CD8-positive, alpha-beta memory T cell (primary cell): ENCODE data around the gene WNK3. TPM values are rescaled to one million over a fixed set of nuclear protein-coding genes. Genes with fewer than 3 reads are reported as not detected.
A peak's percentile ranks its signal among the peaks of the same experiment; 100 is the strongest.

Experiments used
- CTCF ChIA-PET: fragments of 350-600 bp; sonication (Branson Sonifier 250); formaldehyde crosslinking; loops from one replicate; lab custom pipeline; 2021; ENCODE audit warnings: antibody characterized with exemption; lab: Charles Lee
- POLR2A ChIA-PET: fragments of 350-600 bp; sonication (Branson Sonifier 250); formaldehyde crosslinking; loops from one replicate; lab custom pipeline; 2021; ENCODE audit warnings: antibody characterized with exemption; lab: Charles Lee
- DNase-seq, 5 donors: peaks; one replicate each; pipeline versions ENCODE4 v3.0.0 to v3.0.0-alpha.2; 2020 to 2022; ENCODE audit warnings: mixed read lengths in 1 of 5
- H3K27ac ChIP-seq: one replicate; pipeline ENCODE4 v1.7.0; 2013; ENCODE audit warnings: low read depth, mild to moderate bottlenecking, low read length, moderate library complexity
- H3K27me3 ChIP-seq: 2 replicates; pipeline ENCODE4 v1.7.0; 2013; ENCODE audit warnings: low read length, mild to moderate bottlenecking; ENCODE audit not compliant: insufficient read depth, poor library complexity, severe bottlenecking
- H3K36me3 ChIP-seq: 2 replicates; pipeline ENCODE4 v1.7.0; 2013; ENCODE audit warnings: mild to moderate bottlenecking, low read length, moderate library complexity; ENCODE audit not compliant: insufficient read depth
- H3K4me1 ChIP-seq: 2 replicates; pipeline ENCODE4 v1.7.0; 2013; ENCODE audit warnings: mild to moderate bottlenecking, low read length, moderate library complexity; ENCODE audit not compliant: insufficient read depth
- H3K4me3 ChIP-seq: 2 replicates; pipeline ENCODE4 v1.7.0; 2013; ENCODE audit warnings: mild to moderate bottlenecking, low read length
- H3K9me3 ChIP-seq: 2 replicates; pipeline ENCODE4 v1.7.0; 2013; ENCODE audit warnings: mild to moderate bottlenecking, low read length
- H3K27ac Mint-ChIP-seq, 8 donors: one replicate each; pipeline ENCODE4 v1.8.0; 2020 to 2021; ENCODE audit warnings: mixed read lengths in 8 of 8, mild to moderate bottlenecking in 6 of 8, inconsistent platforms in 3 of 8, moderate library complexity in 3 of 8
- H3K27me3 Mint-ChIP-seq, 2 donors: one replicate each; pipeline ENCODE4 v1.8.0; 2020 to 2021; ENCODE audit warnings: mixed read lengths in 2 of 2, mild to moderate bottlenecking in 1 of 2, moderate library complexity in 1 of 2
- H3K36me3 Mint-ChIP-seq, 3 donors: one replicate each; pipeline ENCODE4 v1.8.0; 2020 to 2021; ENCODE audit warnings: mixed read lengths in 3 of 3, inconsistent platforms in 1 of 3, mild to moderate bottlenecking in 1 of 3
- H3K4me1 Mint-ChIP-seq, 3 donors: one replicate each; pipeline ENCODE4 v1.8.0; 2020 to 2021; ENCODE audit warnings: mixed read lengths in 3 of 3, inconsistent platforms in 1 of 3, mild to moderate bottlenecking in 1 of 3
- H3K4me3 Mint-ChIP-seq, 7 donors: one replicate each; pipeline ENCODE4 v1.8.0; 2020 to 2021; ENCODE audit warnings: mixed read lengths in 7 of 7, mild to moderate bottlenecking in 6 of 7, moderate library complexity in 4 of 7, inconsistent platforms in 2 of 7
- H3K9me3 Mint-ChIP-seq, 5 donors: one replicate each; pipeline ENCODE4 v1.8.0; 2020 to 2022; ENCODE audit warnings: mixed read lengths in 5 of 5, mild to moderate bottlenecking in 3 of 5, moderate library complexity in 2 of 5, inconsistent platforms in 1 of 5
- polyA plus RNA-seq: library from polyadenylated mRNA; unstranded; fragments of 300-500 nt; fragmentation: Illumina TruSeq; gene quantifications from one replicate; pipeline ENCODE4 v1.2.3, GENCODE V29; 2021
- total RNA-seq, 2 experiments: library from RNA; stranded (reverse); gene quantifications; one replicate each; pipeline ENCODE4 v1.2.3, GENCODE V29; 2021

WNK3 gene
- total and polyA plus RNA-seq, 3 experiments from 2014 or later: 0.13 TPM

DNA sequence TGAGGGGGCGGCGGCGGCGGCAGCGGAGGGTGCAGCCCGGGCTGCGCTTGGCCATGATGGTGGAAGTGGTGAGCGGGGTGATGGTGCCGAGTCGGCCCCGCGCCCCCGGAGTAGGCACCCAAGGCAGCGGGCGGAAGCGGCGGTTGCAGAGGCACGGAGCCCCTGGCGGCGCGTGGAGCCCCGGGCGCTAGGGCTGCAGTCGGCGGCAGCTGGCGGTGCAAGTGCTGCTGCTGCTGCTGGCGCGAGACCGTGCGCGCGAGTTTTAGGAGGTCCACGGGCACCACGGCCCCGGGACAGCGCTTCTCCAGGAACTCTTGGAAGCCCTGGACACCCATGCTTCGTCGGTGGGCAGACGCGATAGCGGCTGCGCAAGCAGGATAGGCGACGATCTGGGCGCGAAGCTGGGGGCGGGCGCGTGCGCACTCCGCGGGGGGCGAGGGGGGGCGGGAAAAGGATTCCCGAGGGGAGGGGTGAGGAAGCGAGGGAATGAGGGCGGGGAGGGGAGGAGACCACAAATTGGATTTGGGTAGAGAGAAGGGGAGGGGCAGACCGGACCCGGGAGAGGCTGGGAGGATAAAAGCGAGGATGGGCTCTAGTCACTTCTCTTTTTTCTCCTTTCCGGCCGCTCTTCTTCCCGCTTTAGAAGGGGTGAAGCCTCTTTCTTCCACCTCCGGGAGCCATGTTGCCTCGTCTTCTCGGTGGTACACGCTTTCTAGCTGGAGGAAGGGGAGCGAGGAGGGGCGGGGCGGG is 174.8 kb downstream of the WNK3 start, which contains the start of gene FAM120C:
Gene FAM120C (minus strand): TSS at position 391 of the 750 bp plus-strand sequence. CDS start 56 bp downstream, at position 335.
- peak within 1 kb of the TSS; percentile 49 for H3K4me3 ChIP-seq
- H3K27ac Mint-ChIP-seq: peak within 1 kb of the TSS; percentile 78 to 94 (median 90)

DNA sequence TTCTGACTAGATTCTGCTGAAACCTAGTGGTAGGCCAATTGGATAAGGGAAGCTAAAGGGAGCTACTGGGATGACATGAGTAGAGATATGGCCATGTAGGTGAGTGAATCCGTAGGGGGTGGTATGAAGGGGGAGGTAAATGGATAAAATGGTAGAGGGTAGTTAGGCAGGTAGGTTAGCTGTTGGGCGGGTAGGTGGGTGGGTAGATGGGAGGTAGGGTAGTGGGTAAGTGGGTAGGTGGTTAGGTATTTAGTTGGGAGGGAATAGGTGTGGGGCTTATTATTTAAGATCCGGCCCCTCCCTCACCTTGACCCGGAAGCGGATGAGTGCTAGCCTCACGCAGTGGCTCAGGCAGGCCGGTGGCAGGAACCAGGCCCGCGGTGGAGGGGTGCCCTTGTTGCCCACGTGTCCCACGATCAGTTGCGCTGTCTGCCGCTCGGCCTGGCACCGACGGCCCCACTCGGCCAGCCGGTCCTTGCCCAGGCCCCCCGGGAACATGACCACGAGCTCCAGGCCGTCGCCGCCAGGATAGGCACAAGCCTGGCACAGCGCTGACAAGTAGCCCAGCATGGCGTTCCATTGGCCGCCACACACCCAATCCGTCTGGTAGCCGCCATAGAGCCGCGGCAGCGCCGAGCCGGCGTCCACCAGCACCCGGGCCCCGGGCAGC is 175.5 kb downstream of the WNK3 start:
- ChIA-PET CTCF (no interaction called here), POLR2A (interaction anchor here (0.6 to 2.6 kb wide), 3 partner anchors 139 to 1307 kb away, joined by 3 to 15 read pairs (median 13); partner anchors contain the start of gene PHF8)
- Histone ChIP-seq H3K9me3 (no peaks in the 10 kb centered on the region), H3K27ac (peak overlapping the region; percentile 79), H3K27me3 (no peaks in the 10 kb centered on the region), H3K36me3 (no peaks in the 10 kb centered on the region), H3K4me1 (peaks cover 41% of the 10 kb centered on the region), H3K4me3 (peak overlapping the region; percentile 49)
- peaks cover 0 to 22% (median 0%) of the 10 kb centered on the region in 3 donors for H3K36me3 Mint-ChIP-seq
- DNase-seq: peak; percentile 48 to 76 (median 55)
- H3K27ac Mint-ChIP-seq: peak overlapping the region; percentile 63 to 94 (median 85)
- peaks cover 0 to 3% (median 0%) of the 10 kb centered on the region in 5 donors for H3K9me3 Mint-ChIP-seq
- peaks cover 0 to 8% of the 10 kb centered on the region in 2 donors for H3K27me3 Mint-ChIP-seq
- H3K4me3 Mint-ChIP-seq: peak overlapping the region; percentile 66 to 94 (median 85)
- peaks cover 45 to 53% (median 48%) of the 10 kb centered on the region in 3 donors for H3K4me1 Mint-ChIP-seq

More for the DNA sequence above, 174.8 kb downstream of the WNK3 start, which contains the start of gene FAM120C:
- peaks cover 0 to 3% (median 0%) of the 10 kb centered on the region in 5 donors for H3K9me3 Mint-ChIP-seq
- H3K36me3 Mint-ChIP-seq: peaks cover 0 to 17% (median 0%) of the 10 kb centered on the region in 3 donors
- Histone ChIP-seq H3K36me3 (no peaks in the 10 kb centered on the region), H3K27ac (peak within 1 kb of the TSS; percentile 79), H3K4me1 (peaks cover 38% of the 10 kb centered on the region), H3K9me3 (no peaks in the 10 kb centered on the region), H3K27me3 (no peaks in the 10 kb centered on the region)
- DNase-seq: peak; percentile 39 to 71 (median 64)
- POLR2A ChIA-PET: interaction anchor here (0.6 to 2.6 kb wide), 4 partner anchors 140 to 1306 kb away, joined by 3 to 15 read pairs (median 10); partner anchors contain the start of gene PHF8
- peak within 1 kb of the TSS; percentile 83 to 94 (median 86) for H3K4me3 Mint-ChIP-seq
- peaks cover 38 to 46% (median 41%) of the 10 kb centered on the region in 3 donors for H3K4me1 Mint-ChIP-seq
- CTCF ChIA-PET: no interaction called here
- H3K27me3 Mint-ChIP-seq: peaks cover 0 to 8% of the 10 kb centered on the region in 2 donors

DNA sequence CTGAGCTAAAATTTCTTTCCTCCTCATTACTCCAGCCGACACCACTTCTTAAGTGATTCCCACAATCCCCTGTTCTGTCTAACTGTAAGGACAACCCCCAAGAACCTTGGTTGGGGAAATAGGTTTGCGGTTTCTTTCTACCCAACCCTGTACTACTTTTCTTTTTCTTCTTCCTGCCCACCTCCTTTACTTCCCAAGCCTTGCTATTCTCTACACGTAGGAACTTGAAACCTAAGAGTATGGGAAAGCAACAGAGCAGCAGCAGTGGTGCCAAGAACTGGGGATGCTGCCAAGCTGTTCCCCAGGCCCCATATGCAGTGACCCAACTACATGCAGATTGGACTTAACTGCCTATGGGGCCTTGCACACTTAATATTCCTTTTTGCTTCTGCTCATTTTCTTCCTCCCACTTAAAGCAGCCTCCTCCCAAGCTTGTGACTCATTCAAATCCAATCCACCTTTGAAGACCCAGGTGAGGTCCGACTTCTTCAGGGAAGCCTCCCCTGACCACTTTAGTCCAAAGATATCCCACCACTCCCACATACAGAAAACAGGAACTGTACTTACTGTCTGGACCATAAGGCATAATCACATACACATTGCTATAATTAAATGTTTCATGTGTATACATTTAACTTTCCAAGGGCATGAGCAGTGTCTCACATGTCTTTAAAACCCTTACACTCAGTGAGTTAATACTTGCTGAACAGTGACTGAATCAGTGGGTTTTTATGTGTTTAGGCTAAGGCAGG is 176.5 kb downstream of the WNK3 start:
- H3K36me3 ChIP-seq: no peaks in the 10 kb centered on the region
- no peak for DNase-seq
- Mint-ChIP-seq H3K27ac (peak overlapping the region; percentile 24 to 94 (median 74)), H3K9me3 (peaks cover 0 to 3% (median 0%) of the 10 kb centered on the region in 5 donors), H3K27me3 (peaks cover 0 to 8% of the 10 kb centered on the region in 2 donors), H3K4me1 (peaks cover 51 to 63% (median 57%) of the 10 kb centered on the region in 3 donors), H3K4me3 (peak overlapping the region; percentile 66 to 94 (median 85)), H3K36me3 (peaks cover 0 to 31% (median 2%) of the 10 kb centered on the region in 3 donors)
- POLR2A ChIA-PET: interaction anchor here (2.6 kb wide), 1 partner anchor 138 kb away, joined by 15 read pairs; the partner anchor contains the start of gene PHF8
- CTCF ChIA-PET: no interaction called here
- H3K9me3 ChIP-seq: no peaks in the 10 kb centered on the region
- H3K27ac ChIP-seq: no peak overlapping the region
- H3K27me3 ChIP-seq: no peaks in the 10 kb centered on the region
- H3K4me3 ChIP-seq: peak overlapping the region; percentile 49
- H3K4me1 ChIP-seq: peaks cover 41% of the 10 kb centered on the region

GRCh38 chrX:54180403-54180802 is 177.4 kb downstream of the WNK3 start:
- Mint-ChIP-seq H3K4me1 (peaks cover 51 to 64% (median 57%) of the 10 kb centered on the region in 3 donors), H3K27ac (peak overlapping the region in 2 of 8 donors; percentile 83 to 93)

DNA sequence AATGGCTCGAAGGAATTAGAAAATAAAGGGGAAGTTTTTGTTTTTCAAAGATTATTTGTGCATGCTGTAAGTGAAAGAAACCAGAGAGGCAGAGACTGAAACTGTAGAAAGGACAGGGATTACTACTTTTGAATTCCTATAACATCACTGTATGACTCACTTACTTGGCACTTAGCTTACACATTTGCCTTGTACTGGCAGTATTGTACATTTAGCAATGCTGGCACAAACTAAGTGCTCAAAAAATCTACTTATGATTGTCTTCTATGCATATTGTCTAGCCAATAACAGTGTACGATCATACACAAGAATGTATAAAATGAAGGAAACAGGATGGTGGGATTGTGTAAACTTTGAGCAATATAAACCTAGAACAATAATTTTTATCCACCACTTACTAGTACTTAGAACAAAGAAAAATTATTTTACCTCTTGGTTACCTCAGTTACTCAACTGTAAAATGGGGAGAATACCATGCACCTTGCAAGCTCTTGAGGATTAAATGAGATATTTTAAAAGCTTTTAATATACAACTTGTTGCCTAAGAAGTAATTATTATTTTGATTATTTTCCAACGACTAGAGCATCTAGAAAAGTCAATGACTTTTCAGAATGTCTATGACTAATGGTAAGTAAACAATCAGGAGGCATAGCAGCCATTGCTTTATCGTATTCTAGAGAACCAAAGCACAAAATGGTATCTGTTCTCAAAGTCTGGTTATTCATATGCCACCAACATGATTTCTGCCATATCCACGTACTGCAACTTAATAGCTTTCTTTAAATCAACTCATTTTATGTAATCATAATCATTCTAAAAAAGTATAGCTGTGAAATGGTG is 179.5 kb downstream of the WNK3 start:
- Histone ChIP-seq H3K36me3 (no peaks in the 10 kb centered on the region), H3K27ac (no peak overlapping the region), H3K27me3 (no peaks in the 10 kb centered on the region), H3K4me3 (no peak overlapping the region), H3K4me1 (peaks cover 41% of the 10 kb centered on the region), H3K9me3 (no peaks in the 10 kb centered on the region)
- DNase-seq: no peak
- peaks cover 0 to 47% (median 2%) of the 10 kb centered on the region in 3 donors for H3K36me3 Mint-ChIP-seq
- peaks cover 0 to 3% (median 0%) of the 10 kb centered on the region in 5 donors for H3K9me3 Mint-ChIP-seq
- peaks cover 0 to 5% of the 10 kb centered on the region in 2 donors for H3K27me3 Mint-ChIP-seq
- peak overlapping the region in 2 of 7 donors; percentile 39 to 62 for H3K4me3 Mint-ChIP-seq
- peak overlapping the region in 2 of 8 donors; percentile 23 to 34 for H3K27ac Mint-ChIP-seq
- CTCF ChIA-PET: interaction anchor here (1.3 kb wide), 1 partner anchor 14 kb away, joined by 3 read pairs; no protein-coding TSS in a partner anchor
- POLR2A ChIA-PET: no interaction called here
- peaks cover 47 to 66% (median 57%) of the 10 kb centered on the region in 3 donors for H3K4me1 Mint-ChIP-seq

More at GRCh38 chrX:54180403-54180802, 177.4 kb downstream of the WNK3 start:
- H3K27me3 Mint-ChIP-seq: peaks cover 0 to 8% of the 10 kb centered on the region in 2 donors
- peaks cover 0 to 3% (median 0%) of the 10 kb centered on the region in 5 donors for H3K9me3 Mint-ChIP-seq
- Histone ChIP-seq H3K27ac (no peak overlapping the region), H3K9me3 (no peaks in the 10 kb centered on the region), H3K4me3 (no peak overlapping the region), H3K36me3 (no peaks in the 10 kb centered on the region), H3K4me1 (peaks cover 41% of the 10 kb centered on the region), H3K27me3 (no peaks in the 10 kb centered on the region)
- no peak for DNase-seq
- ChIA-PET CTCF (no interaction called here), POLR2A (no interaction called here)
- peak overlapping the region in 5 of 7 donors; percentile 0 to 94 (median 71) for H3K4me3 Mint-ChIP-seq
- peaks cover 0 to 32% (median 2%) of the 10 kb centered on the region in 3 donors for H3K36me3 Mint-ChIP-seq

DNA sequence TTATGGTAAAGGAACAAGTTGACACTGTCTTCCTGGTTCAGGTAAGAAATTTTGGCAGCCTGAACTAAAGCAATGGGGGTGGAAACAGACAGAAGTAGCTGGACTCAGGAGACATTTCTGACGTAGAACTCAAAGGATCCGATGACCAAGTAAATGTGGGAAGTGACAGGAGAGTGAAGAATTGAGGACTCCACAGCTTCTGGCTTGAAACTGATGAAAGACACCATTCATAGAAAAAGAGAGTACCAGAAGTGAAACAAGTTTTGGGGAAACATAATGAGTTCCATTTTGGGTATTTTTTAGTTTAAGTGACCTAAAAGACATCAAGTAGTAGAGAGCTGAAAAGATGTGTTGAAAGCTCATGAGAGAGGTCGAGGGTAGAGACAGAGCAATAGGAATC is 180.5 kb downstream of the WNK3 start:
- no peaks in the 10 kb centered on the region for H3K36me3 ChIP-seq
- peaks cover 47 to 66% (median 57%) of the 10 kb centered on the region in 3 donors for H3K4me1 Mint-ChIP-seq

More for the DNA sequence above, 180.5 kb downstream of the WNK3 start:
- H3K9me3 ChIP-seq: no peaks in the 10 kb centered on the region
- peaks cover 0 to 5% of the 10 kb centered on the region in 2 donors for H3K27me3 Mint-ChIP-seq
- H3K27ac ChIP-seq: no peak overlapping the region
- no peak overlapping the region for H3K27ac Mint-ChIP-seq
- H3K4me1 ChIP-seq: peaks cover 41% of the 10 kb centered on the region
- ChIA-PET POLR2A (no interaction called here), CTCF (no interaction called here)
- H3K9me3 Mint-ChIP-seq: peaks cover 0 to 3% (median 0%) of the 10 kb centered on the region in 5 donors
- peaks cover 0 to 50% (median 2%) of the 10 kb centered on the region in 3 donors for H3K36me3 Mint-ChIP-seq
- H3K4me3 ChIP-seq: no peak overlapping the region
- DNase-seq: no peak
- no peaks in the 10 kb centered on the region for H3K27me3 ChIP-seq
- peak overlapping the region in 1 of 7 donors; percentile 62 for H3K4me3 Mint-ChIP-seq
